IPS DF 6.9 (cell line): ENCODE results near the gene POLR2L.

Source experiments
- DNase-seq: peaks from one replicate; pipeline ENCODE4 v3.0.0-alpha.2; 2013; ENCODE audit warnings: low read depth, low spot score
- H3K27ac ChIP-seq: one replicate; pipeline ENCODE4 v1.5.1; 2013; ENCODE audit warnings: low read length, control low read depth
- H3K27me3 ChIP-seq: 2 replicates; pipeline ENCODE4 v1.6.1; 2013; ENCODE audit warnings: mild to moderate bottlenecking, low read length; ENCODE audit not compliant: control insufficient read depth, insufficient read depth
- H3K36me3 ChIP-seq: 2 replicates; pipeline ENCODE4 v1.6.1; 2013; ENCODE audit warnings: low read length; ENCODE audit not compliant: control insufficient read depth, insufficient read depth
- H3K4me1 ChIP-seq: 2 replicates; pipeline ENCODE4 v1.6.1; 2013; ENCODE audit warnings: low read length; ENCODE audit not compliant: control insufficient read depth, insufficient read depth
- H3K4me3 ChIP-seq: 2 replicates; pipeline ENCODE4 v1.5.1; 2013; ENCODE audit warnings: mild to moderate bottlenecking, low read length
- H3K9me3 ChIP-seq: 2 replicates; pipeline ENCODE4 v1.6.1; 2013; ENCODE audit warnings: low read length, inconsistent platforms; ENCODE audit not compliant: control insufficient read depth, insufficient read depth
- WGBS: extraction: QIAGEN DNeasy Blood & Tissue Kit; methylation state at CpG from one replicate; pipeline ENCODE4 v1.1.7; 2013; ENCODE audit warnings: mixed read lengths, missing lambda C conversion rate; ENCODE audit not compliant: insufficient read length, insufficient coverage; 5-methylcytosine and 5-hydroxymethylcytosine counted together

Gene POLR2L

DNA sequence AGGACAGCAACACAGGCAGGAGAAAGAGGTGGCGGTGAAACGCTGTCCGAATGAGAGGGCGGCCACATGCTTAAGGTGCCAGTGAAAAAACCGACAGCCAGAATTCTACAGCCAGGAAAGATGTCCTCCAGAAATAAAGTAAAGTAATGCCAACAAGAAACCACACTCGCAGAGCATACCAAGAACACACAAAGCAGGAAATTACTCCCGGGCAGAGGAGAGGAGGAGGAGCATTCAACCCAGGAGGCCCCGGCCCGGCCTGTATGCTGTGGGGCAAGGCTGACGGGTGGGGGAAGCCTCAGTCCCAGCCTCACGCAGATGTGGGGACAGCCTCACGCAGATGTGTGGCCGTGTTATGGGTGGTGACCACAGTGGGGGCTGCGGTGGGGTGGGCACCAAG is 40.3 kb upstream of the POLR2L start:
- DNase-seq, result no peak
- no peak overlapping the region for H3K4me3 ChIP-seq
- no CpG with 5 or more reads among the region's 14 CpGs for WGBS
- no peak overlapping the region for H3K27ac ChIP-seq
- peaks cover 9% of the 10 kb centered on the region for H3K36me3 ChIP-seq
- H3K27me3 ChIP-seq, result no peaks in the 10 kb centered on the region
- no peaks in the 10 kb centered on the region for H3K4me1 ChIP-seq
- no peaks in the 10 kb centered on the region for H3K9me3 ChIP-seq

DNA sequence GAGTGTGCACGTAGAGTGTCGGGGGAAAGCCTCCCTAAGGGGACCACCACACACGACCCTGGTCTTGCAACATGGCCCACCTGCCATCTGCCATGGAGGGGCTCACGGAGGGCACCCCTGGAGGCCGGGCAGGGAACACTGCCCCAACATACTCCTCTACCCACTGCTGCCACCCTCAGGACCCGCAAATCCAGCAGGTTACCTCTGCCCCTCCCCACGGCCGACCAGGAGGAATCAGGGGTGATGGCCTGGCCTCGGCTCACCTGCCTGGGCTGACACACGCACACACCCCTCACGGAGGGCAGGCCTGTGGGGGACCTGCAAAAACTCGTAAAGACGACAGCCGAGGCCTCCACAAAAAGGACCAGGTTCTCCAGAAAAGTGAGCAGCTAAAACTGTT is 38.1 kb upstream of the POLR2L start:
- Histone ChIP-seq H3K4me1 (no peaks in the 10 kb centered on the region; the same call in 1 of the 2 replicates), H3K36me3 (peaks cover 15% of the 10 kb centered on the region), H3K4me3 (no peak overlapping the region), H3K27ac (no peak overlapping the region), H3K27me3 (no peaks in the 10 kb centered on the region), H3K9me3 (no peaks in the 10 kb centered on the region)
- no CpG with 5 or more reads among the region's 14 CpGs for WGBS
- DNase-seq, result no peak

DNA sequence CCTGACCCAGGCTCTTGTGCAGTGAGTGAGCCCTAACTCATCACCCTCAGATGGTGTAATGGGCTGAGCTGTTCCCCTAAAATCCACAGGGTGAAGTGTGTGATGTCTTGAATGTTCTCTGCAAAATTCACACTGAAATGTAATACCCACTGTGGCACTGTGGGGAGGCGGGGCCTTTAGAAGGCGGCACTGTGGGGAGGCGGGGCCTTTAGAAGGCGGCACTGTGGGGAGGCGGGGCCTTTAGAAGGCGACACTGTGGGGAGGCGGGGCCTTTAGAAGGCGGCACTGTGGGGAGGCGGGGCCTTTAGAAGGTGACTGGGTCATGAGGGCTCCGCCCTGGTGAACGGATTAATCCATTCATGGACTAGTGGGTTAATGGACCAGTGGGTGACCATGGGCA is 35.2 kb upstream of the POLR2L start:
- WGBS, result no CpG with 5 or more reads among the region's 11 CpGs
- no peak for DNase-seq
- Histone ChIP-seq H3K4me1 (no peaks in the 10 kb centered on the region; the same call in 1 of the 2 replicates), H3K36me3 (peaks cover 13% of the 10 kb centered on the region), H3K9me3 (no peaks in the 10 kb centered on the region), H3K4me3 (no peak overlapping the region), H3K27me3 (no peaks in the 10 kb centered on the region), H3K27ac (no peak overlapping the region)

DNA sequence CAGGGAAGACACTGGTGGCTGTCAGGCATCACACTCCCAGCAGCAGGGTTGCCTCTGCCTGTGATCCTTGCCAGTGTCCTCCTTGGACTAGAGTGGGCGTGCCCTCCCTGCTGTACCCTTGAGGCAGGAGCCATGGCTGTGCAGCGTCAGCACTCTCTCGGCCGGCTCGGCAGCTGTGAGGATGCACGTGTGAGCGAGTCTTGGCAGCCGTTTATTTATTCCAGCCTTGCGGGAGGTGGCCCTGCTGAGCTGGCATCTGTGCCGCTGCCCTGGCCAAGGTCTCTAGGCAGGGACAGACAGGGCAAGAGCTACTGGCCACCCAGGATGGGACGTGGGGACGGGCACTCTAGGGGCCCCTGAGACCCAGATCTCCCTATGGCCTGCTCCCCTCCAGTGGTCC is 34.2 kb upstream of the POLR2L start:
- DNase-seq, result no peak
- Histone ChIP-seq H3K27me3 (no peaks in the 10 kb centered on the region), H3K36me3 (peaks cover 14% of the 10 kb centered on the region), H3K9me3 (no peaks in the 10 kb centered on the region), H3K4me1 (no peaks in the 10 kb centered on the region; the same call in 1 of the 2 replicates), H3K27ac (no peak overlapping the region), H3K4me3 (no peak overlapping the region)
- no CpG with 5 or more reads among the region's 12 CpGs for WGBS

DNA sequence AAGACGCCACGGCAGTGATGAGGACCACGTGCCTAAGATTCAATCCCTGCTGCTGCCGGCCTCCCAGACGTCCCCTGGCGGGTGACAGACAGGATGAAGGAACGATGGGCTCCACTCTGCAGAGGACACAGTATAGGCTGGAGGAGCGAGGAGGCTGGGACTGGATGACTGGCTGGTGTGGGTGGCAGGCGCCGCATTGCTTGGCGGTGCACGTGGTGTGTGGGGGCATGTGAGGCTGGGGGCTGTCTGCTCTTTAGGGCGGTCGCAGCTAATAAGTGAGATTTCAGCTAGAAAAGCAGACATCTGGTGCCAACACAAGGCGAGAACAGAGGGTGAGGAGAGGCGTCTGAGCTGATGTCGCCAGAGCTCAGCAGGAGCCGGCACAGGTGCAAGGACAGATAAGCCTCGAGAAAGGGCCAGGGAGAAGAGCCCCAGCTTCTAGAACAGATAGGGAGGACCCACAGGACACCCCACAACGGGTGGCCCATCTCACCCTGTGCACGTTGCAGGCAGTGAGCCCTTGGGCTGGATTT is 33.5 kb upstream of the POLR2L start:
- no peaks in the 10 kb centered on the region; the same call in 1 of the 2 replicates for H3K4me1 ChIP-seq
- no peaks in the 10 kb centered on the region for H3K9me3 ChIP-seq
- no CpG with 5 or more reads among the region's 21 CpGs for WGBS
- peaks cover 15% of the 10 kb centered on the region for H3K36me3 ChIP-seq
- H3K27ac ChIP-seq, result no peak overlapping the region
- no peaks in the 10 kb centered on the region for H3K27me3 ChIP-seq
- DNase-seq, result no peak
- no peak overlapping the region for H3K4me3 ChIP-seq

DNA sequence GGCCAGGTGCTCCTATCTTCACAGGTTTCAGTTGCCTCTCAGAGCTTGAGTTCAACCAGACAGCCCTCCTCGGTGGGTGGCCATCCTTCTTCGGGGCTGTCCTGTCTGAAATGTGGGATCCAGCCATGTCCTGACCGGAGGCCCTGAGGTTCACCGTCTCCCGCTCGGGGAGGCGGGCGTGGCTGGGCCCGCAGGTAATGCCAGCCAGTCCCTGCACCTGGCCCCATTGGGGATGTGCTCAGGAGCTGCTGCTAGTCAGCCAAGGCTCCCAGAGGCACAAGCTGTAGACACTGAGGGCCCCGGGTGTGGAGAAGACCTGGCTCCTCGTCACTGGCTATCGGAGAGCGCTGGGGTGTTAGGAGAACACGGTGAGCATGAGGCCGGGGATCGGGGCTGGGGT is 32.9 kb upstream of the POLR2L start:
- Histone ChIP-seq H3K9me3 (no peaks in the 10 kb centered on the region), H3K36me3 (peaks cover 11% of the 10 kb centered on the region; the same call in 1 of the 2 replicates), H3K4me1 (peaks cover under 1% of the 10 kb centered on the region), H3K4me3 (no peak overlapping the region), H3K27ac (no peak overlapping the region), H3K27me3 (no peaks in the 10 kb centered on the region)
- DNase-seq, result no peak
- no CpG with 5 or more reads among the region's 16 CpGs for WGBS

DNA sequence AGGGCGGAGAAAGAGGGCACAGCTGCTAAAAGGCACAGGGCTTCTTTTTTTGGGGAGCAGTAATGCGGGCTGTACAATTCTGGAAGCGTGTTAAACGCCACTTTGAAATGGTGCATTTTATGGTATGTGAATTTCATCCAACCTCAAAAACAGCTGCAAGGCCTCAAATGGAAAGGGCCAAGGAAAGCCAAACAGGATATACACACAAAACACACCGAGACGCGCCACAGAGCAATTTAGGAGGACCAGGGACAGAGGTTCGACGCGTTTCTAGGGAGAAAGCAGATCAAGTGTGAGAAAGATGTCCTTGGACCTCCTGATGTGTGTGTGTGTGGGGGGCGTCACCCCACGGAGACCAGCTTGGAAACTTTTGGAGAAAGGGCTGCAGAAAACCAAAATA is 31.4 kb upstream of the POLR2L start:
- Histone ChIP-seq H3K27me3 (no peaks in the 10 kb centered on the region), H3K27ac (no peak overlapping the region), H3K9me3 (no peaks in the 10 kb centered on the region), H3K4me3 (no peak overlapping the region), H3K4me1 (peaks cover 2% of the 10 kb centered on the region), H3K36me3 (peaks cover 14% of the 10 kb centered on the region; the same call in 1 of the 2 replicates)
- no CpG with 5 or more reads among the region's 12 CpGs for WGBS
- DNase-seq, result no peak

DNA sequence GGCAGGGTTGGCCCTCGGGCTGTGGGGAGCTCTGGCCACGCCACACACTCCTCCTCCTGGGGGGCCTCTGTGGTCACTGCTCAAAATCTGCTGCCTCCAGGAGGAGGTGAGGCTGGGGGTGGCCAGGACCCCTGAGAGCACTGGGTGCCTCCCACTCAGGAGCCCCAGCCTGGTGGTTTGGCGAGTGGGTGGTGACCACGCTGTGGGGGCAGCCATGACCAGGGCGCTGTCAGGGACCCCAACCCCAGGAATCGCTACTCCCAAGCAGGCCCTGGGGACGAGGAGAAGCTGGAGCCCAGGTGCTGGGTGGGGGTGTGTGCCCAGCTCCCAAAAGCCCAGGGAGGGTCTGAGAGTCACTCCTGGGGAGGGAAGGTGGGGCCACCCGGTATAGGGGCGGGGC is 30.5 kb upstream of the POLR2L start:
- Histone ChIP-seq H3K27me3 (no peaks in the 10 kb centered on the region), H3K27ac (no peak overlapping the region), H3K4me1 (peaks cover 2% of the 10 kb centered on the region), H3K36me3 (peaks cover 14% of the 10 kb centered on the region; the same call in 1 of the 2 replicates), H3K9me3 (no peaks in the 10 kb centered on the region), H3K4me3 (no peak overlapping the region)
- no peak for DNase-seq
- WGBS, result no CpG with 5 or more reads among the region's 9 CpGs

DNA sequence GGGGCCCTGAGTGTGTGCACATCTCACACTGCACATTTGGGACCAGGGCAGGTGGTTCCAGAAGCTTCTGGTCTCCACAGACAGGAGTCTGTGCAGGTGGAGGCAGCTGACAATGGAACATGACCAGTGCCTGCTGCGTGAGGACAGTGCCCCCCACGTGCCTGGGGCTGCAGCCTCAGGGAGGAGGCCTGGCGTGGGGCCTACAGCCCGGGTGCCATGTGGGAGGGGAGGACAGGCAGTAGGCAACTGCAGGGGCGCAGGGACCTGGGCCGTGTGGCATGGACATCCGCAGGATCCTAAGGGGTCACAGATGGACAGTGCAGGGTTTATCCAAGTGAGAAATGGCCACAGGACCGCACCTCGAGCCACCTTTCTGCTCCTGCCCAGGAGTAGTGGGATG is 29.1 kb upstream of the POLR2L start:
- Histone ChIP-seq H3K27me3 (no peaks in the 10 kb centered on the region), H3K27ac (no peak overlapping the region), H3K4me3 (no peak overlapping the region), H3K9me3 (no peaks in the 10 kb centered on the region), H3K36me3 (peaks cover 12% of the 10 kb centered on the region; the same call in 1 of the 2 replicates), H3K4me1 (peaks cover 2% of the 10 kb centered on the region)
- no CpG with 5 or more reads among the region's 9 CpGs for WGBS
- no peak for DNase-seq

DNA sequence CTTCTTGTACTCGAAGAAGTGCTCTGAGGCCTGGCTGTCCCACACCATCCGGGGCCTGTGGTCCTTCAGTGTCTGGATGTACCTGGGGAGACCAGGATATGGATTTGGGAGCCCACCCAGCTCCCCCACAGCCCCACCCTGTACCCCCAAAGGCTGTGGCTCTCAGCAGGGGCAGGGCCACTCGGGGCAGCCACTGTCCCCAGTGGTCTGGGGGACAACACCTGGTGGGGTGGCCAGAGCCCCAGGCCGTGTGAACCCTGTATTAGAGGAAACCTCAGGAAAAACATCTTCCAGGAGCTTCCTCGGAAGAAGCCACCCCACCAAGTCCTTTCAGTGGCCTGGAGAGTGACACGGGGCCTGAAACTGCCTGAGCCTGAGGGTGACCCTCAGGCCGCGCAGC is 28.1 kb upstream of the POLR2L start:
- H3K27ac ChIP-seq, result no peak overlapping the region
- peaks cover 2% of the 10 kb centered on the region; the same call in 1 of the 2 replicates for H3K4me1 ChIP-seq
- WGBS, result no CpG with 5 or more reads among the region's 8 CpGs

DNA sequence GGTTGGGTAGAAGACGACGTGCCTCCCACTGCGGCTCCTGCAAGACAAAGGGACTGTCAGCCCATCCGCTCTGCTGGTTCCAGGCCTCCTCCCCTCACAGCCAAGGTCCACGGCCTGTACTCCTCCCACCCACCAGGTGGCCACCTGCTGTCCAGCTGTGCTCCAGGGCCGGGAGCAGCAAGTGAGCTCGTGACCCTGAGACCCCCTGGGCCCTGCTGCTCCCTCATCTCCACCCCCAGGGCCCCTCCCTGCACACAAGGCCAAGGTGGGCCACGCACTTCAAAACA is 27.7 kb upstream of the POLR2L start:
- Histone ChIP-seq H3K9me3 (no peaks in the 10 kb centered on the region), H3K36me3 (peaks cover 14% of the 10 kb centered on the region; the same call in 1 of the 2 replicates), H3K4me3 (no peak overlapping the region), H3K4me1 (peaks cover 2% of the 10 kb centered on the region; the same call in 1 of the 2 replicates), H3K27ac (no peak overlapping the region), H3K27me3 (no peaks in the 10 kb centered on the region)
- no peak for DNase-seq
- WGBS, result no CpG with 5 or more reads among the region's 8 CpGs

More for the DNA sequence above, 28.1 kb upstream of the POLR2L start:
- Histone ChIP-seq H3K4me3 (no peak overlapping the region), H3K36me3 (peaks cover 14% of the 10 kb centered on the region; the same call in 1 of the 2 replicates), H3K9me3 (no peaks in the 10 kb centered on the region), H3K27me3 (no peaks in the 10 kb centered on the region)
- no peak for DNase-seq
